Subcutaneous adipose tissue (tissue), 4 donors: Measurements from ENCODE around the gene UBTD2. TPM values are rescaled to one million over a fixed set of nuclear protein-coding genes. Genes with fewer than 3 reads are reported as not detected.

Experiments
- CTCF ChIP-seq: fragments of 450-650 bp; IDR thresholded peaks from one replicate; pipeline ENCODE4 v1.5.1; 2016; ENCODE audit warnings: low read depth, mild to moderate bottlenecking, control low read depth, antibody characterized with exemption, moderate library complexity
- total RNA-seq, 4 donors: library from RNA; depleted of rRNA; stranded (reverse); fragments of >200 nt; gene quantifications; one replicate each; pipeline ENCODE4 v1.1.0, GENCODE V29; 2016

UBTD2 gene
- total RNA-seq, 4 donors from 2014 or later: 13.8 to 26.9 (median 21.8) TPM

DNA sequence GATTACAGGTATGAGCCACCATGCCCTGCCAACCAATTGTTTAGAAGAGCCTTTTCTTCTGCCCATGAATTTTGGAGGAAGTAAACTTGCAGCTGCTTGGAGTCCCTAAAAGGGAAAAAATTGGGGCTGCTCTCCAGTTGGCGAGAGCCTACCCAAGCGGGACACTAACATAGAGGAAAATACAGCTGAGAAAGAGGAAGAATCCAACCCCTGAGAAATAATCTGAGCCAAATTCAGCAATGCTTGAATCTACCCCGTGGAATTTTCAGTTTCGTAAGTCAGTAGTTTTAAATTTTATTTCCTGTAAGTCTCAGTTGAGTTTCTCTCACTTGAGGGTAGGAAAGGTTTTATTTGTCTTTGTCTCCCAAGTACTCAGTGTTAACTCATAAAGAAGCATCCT lies 30.4 kb upstream of the UBTD2 start:
- no peak for TF ChIP-seq CTCF

DNA sequence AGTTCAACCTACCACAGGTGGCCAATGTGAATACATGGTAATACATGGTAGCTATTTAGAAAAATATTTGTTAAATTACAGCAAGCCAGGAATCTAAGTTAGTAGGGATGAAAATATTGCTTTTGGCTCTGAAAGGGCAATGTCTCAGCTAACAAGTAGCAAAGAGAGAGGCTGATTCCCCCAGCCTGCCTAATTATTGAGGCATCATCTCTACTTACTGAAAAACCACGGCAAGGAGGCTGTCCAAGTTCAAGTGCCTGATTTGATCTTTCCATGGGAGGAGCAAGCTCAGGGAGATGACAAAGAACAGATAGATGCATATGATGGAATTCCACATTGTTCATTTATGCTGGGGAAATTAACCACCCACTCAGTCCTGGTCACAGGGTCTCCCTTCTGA lies 28.7 kb upstream of the UBTD2 start:
- no peak for TF ChIP-seq CTCF

- no peak for TF ChIP-seq CTCF
Observed at GRCh38 chr5:172311605-172312004, 28.0 kb upstream of the UBTD2 start.

- TF ChIP-seq CTCF: no peak
Observed at GRCh38 chr5:172311026-172311425, 27.5 kb upstream of the UBTD2 start.

GRCh38 chr5:172305380-172305779 lies 21.8 kb upstream of the UBTD2 start:
- no peak for TF ChIP-seq CTCF

DNA sequence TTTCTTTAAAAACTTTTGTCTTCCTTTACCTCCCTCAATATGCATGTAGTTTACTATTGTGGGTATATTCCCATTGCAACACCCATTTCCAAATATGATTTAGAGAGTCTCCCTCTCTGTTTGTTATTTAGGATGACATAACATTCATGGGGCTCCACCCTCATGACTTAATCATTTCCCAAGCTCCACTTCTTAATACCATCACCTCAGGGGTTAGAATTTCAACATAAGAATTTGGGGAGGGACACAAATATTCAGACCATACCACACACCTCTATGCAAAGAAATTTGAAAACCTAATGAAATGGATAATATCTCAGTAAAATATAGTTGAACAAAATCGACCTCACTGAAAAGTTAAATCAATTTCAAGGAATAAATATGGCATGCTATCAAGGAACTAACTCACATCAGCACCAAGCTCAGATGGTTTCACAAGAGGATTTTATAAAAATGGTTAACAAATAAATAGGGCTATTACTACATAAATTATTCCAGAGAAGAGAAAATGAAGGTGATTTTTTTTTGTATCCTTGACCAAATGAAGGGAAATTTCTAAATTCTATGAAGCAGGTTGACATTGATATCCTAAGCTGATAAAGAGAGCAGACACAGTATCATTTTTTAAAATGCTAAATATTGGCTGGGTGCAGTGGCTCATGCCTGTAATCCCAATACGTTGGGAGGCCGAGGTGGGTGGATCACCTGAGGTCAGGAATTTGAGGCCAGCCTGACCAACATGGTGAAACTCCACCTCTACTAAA lies 20.2 kb upstream of the UBTD2 start:
- no peak for TF ChIP-seq CTCF

DNA sequence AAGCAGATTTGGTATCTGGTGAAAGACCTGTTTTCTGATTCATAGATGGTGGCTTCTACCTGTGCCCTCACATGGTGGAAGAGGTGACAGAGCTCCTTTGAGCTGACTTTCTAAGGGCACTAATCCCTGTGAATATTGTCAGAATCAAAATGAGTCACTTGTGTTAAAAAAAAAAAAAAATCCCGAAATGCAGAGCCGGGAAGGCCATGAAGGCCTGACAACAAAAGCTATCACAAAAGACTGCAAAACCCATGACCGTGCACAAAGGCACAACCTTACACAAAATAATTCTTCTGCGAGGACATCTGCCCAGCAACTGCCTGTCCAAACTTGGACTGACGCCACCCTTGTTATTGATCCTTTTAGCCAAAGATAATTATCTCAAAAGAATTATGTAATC lies 19.6 kb upstream of the UBTD2 start:
- no peak for TF ChIP-seq CTCF
